Measurements from ENCODE around the gene KDM4C. TPM values are rescaled to one million over a fixed set of nuclear protein-coding genes. Genes with fewer than 3 reads are reported as not detected.

KDM4C gene
- total RNA-seq, 1 experiment from 2014 or later = 61.1 TPM

GRCh38 chr9:7144265-7145046 lies 386.7 kb downstream of the KDM4C start:
- no peak for DNase-seq
- no peak overlapping the region for H3K4me3 ChIP-seq (ENCODE audit: low read length)
- no peak overlapping the region for H3K9ac ChIP-seq (ENCODE audit: low read length)
- no peaks in the 10 kb centered on the region for H3K27me3 ChIP-seq (ENCODE audit: low read length)
- no peaks in the 10 kb centered on the region for H3K9me3 ChIP-seq (ENCODE audit: low read length)
- no peak overlapping the region for H3K27ac ChIP-seq (ENCODE audit: low read length)
- no peaks in the 10 kb centered on the region for H3K36me3 ChIP-seq (ENCODE audit: insufficient read depth, low read length)
- H2AFZ ChIP-seq (ENCODE audit: low read length) = no peak overlapping the region
- H3K79me2 ChIP-seq (ENCODE audit: low read length) = no peaks in the 10 kb centered on the region
- no peaks in the 10 kb centered on the region for H3K9me2 ChIP-seq (replicated peaks; ENCODE audit: insufficient read depth, low read length)
- H3K4me2 ChIP-seq (ENCODE audit: low read depth, low read length, poor library complexity, severe bottlenecking) = no peak overlapping the region
- H4K20me1 ChIP-seq (ENCODE audit: insufficient read depth, low read depth, low read length) = no peaks in the 10 kb centered on the region
- peaks cover 5% of the 10 kb centered on the region for H3K4me1 ChIP-seq (ENCODE audit: low read length)

- peaks cover 14% of the 10 kb centered on the region for H3K4me1 ChIP-seq (ENCODE audit: low read length)
- no peaks in the 10 kb centered on the region for H3K36me3 ChIP-seq (ENCODE audit: insufficient read depth, low read length)
- no peak for DNase-seq
- H3K27me3 ChIP-seq (ENCODE audit: low read length) = no peaks in the 10 kb centered on the region
- H3K9me3 ChIP-seq (ENCODE audit: low read length) = no peaks in the 10 kb centered on the region
- H4K20me1 ChIP-seq (ENCODE audit: insufficient read depth, low read depth, low read length) = no peaks in the 10 kb centered on the region
- no peak overlapping the region for H3K4me3 ChIP-seq (ENCODE audit: low read length)
- H3K9ac ChIP-seq (ENCODE audit: low read length) = no peak overlapping the region
- H3K4me2 ChIP-seq (ENCODE audit: low read depth, low read length, poor library complexity, severe bottlenecking) = no peak overlapping the region
- no peaks in the 10 kb centered on the region for H3K9me2 ChIP-seq (replicated peaks; ENCODE audit: insufficient read depth, low read length)
- no peaks in the 10 kb centered on the region for H3K79me2 ChIP-seq (ENCODE audit: low read length)
- no peak overlapping the region for H3K27ac ChIP-seq (ENCODE audit: low read length)
- H2AFZ ChIP-seq (ENCODE audit: low read length) = no peak overlapping the region
Measured at GRCh38 chr9:7145361-7146069, 387.7 kb downstream of the KDM4C start.

DNA sequence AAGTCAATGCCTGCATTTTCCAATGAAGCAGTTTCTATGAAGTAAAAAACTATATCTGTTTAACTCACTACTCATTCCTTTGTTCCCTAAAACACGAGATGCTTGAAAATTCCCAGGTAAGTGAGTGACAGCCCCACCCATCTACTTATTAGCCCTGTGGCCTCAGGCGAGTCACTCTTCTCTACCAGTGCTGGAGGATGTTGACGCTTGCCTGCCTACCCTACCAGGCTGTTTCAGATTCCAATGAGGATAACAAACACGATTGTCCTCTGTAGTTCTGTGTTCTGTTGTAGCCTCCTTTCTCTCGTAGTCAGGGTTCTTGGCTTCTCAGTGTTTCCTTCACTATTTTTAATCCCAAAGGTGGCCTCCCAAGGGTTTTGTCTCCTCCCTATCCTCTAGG lies 388.8 kb downstream of the KDM4C start:
- DNase-seq = no peak
- no peak overlapping the region for H3K27ac ChIP-seq (ENCODE audit: low read length)
- no peak overlapping the region for H3K4me2 ChIP-seq (ENCODE audit: low read depth, low read length, poor library complexity, severe bottlenecking)
- no peaks in the 10 kb centered on the region for H3K9me3 ChIP-seq (ENCODE audit: low read length)
- peaks cover 14% of the 10 kb centered on the region for H3K4me1 ChIP-seq (ENCODE audit: low read length)
- H3K27me3 ChIP-seq (ENCODE audit: low read length) = no peaks in the 10 kb centered on the region
- no peak overlapping the region for H2AFZ ChIP-seq (ENCODE audit: low read length)
- H3K36me3 ChIP-seq (ENCODE audit: insufficient read depth, low read length) = no peaks in the 10 kb centered on the region
- H3K9me2 ChIP-seq (replicated peaks; ENCODE audit: insufficient read depth, low read length) = no peaks in the 10 kb centered on the region
- no peaks in the 10 kb centered on the region for H3K79me2 ChIP-seq (ENCODE audit: low read length)
- no peak overlapping the region for H3K9ac ChIP-seq (ENCODE audit: low read length)
- no peaks in the 10 kb centered on the region for H4K20me1 ChIP-seq (ENCODE audit: insufficient read depth, low read depth, low read length)
- H3K4me3 ChIP-seq (ENCODE audit: low read length) = no peak overlapping the region

GRCh38 chr9:7147121-7148090 lies 389.6 kb downstream of the KDM4C start:
- Histone ChIP-seq H3K4me1 (ENCODE audit: low read length) (peaks cover 14% of the 10 kb centered on the region), H3K9me2 (replicated peaks; ENCODE audit: insufficient read depth, low read length) (no peaks in the 10 kb centered on the region), H3K79me2 (ENCODE audit: low read length) (no peaks in the 10 kb centered on the region), H3K27me3 (ENCODE audit: low read length) (no peaks in the 10 kb centered on the region), H4K20me1 (ENCODE audit: insufficient read depth, low read depth, low read length) (no peaks in the 10 kb centered on the region), H3K36me3 (ENCODE audit: insufficient read depth, low read length) (no peaks in the 10 kb centered on the region), H2AFZ (ENCODE audit: low read length) (no peak overlapping the region), H3K9me3 (ENCODE audit: low read length) (no peaks in the 10 kb centered on the region), H3K27ac (ENCODE audit: low read length) (no peak overlapping the region), H3K9ac (ENCODE audit: low read length) (no peak overlapping the region), H3K4me3 (ENCODE audit: low read length) (no peak overlapping the region), H3K4me2 (ENCODE audit: low read depth, low read length, poor library complexity, severe bottlenecking) (no peak overlapping the region)
- DNase-seq = no peak

DNA sequence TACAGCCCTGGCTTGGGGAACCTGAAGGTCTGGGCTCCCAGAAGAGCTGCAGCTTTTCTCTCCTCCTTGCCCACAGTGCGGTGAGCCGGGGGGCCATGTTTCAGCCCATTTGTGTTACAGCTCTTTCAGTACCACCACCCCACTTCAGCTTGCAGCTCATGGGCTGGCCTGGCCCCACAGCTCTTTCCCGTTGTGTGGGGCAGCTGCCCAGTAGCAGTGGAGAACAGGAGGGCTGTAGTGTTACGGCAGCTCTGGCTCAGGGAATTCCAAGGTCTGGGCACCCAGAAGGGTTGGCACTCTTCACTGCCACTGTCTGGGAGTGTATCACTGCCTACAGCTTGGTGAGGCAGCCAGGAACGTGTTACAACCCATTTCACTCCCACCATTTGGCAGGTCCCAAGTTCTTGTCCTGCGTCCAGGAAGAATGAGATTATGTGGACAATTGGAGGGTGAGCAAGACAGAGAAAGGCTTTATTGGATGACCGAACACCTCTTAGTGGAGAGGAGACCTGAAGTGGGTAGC lies 390.5 kb downstream of the KDM4C start:
- no peaks in the 10 kb centered on the region for H3K9me3 ChIP-seq (ENCODE audit: low read length)
- no peak overlapping the region for H2AFZ ChIP-seq (ENCODE audit: low read length)
- no peaks in the 10 kb centered on the region for H4K20me1 ChIP-seq (ENCODE audit: insufficient read depth, low read depth, low read length)
- no peaks in the 10 kb centered on the region for H3K27me3 ChIP-seq (ENCODE audit: low read length)
- no peak overlapping the region for H3K4me2 ChIP-seq (ENCODE audit: low read depth, low read length, poor library complexity, severe bottlenecking)
- peaks cover 14% of the 10 kb centered on the region for H3K4me1 ChIP-seq (ENCODE audit: low read length)
- no peaks in the 10 kb centered on the region for H3K9me2 ChIP-seq (replicated peaks; ENCODE audit: insufficient read depth, low read length)
- no peak overlapping the region for H3K4me3 ChIP-seq (ENCODE audit: low read length)
- H3K27ac ChIP-seq (ENCODE audit: low read length) = no peak overlapping the region
- no peaks in the 10 kb centered on the region for H3K79me2 ChIP-seq (ENCODE audit: low read length)
- H3K9ac ChIP-seq (ENCODE audit: low read length) = no peak overlapping the region
- no peaks in the 10 kb centered on the region for H3K36me3 ChIP-seq (ENCODE audit: insufficient read depth, low read length)
- DNase-seq = no peak

- no peak overlapping the region for H3K4me2 ChIP-seq (ENCODE audit: low read depth, low read length, poor library complexity, severe bottlenecking)
- no peak overlapping the region for H3K4me3 ChIP-seq (ENCODE audit: low read length)
- H3K9ac ChIP-seq (ENCODE audit: low read length) = no peak overlapping the region
- H3K27ac ChIP-seq (ENCODE audit: low read length) = no peak overlapping the region
- no peaks in the 10 kb centered on the region for H3K27me3 ChIP-seq (ENCODE audit: low read length)
- no peak for DNase-seq
- no peaks in the 10 kb centered on the region for H3K9me3 ChIP-seq (ENCODE audit: low read length)
- H3K4me1 ChIP-seq (ENCODE audit: low read length) = peaks cover 14% of the 10 kb centered on the region
- H3K79me2 ChIP-seq (ENCODE audit: low read length) = no peaks in the 10 kb centered on the region
- no peaks in the 10 kb centered on the region for H3K36me3 ChIP-seq (ENCODE audit: insufficient read depth, low read length)
- no peaks in the 10 kb centered on the region for H3K9me2 ChIP-seq (replicated peaks; ENCODE audit: insufficient read depth, low read length)
- no peak overlapping the region for H2AFZ ChIP-seq (ENCODE audit: low read length)
- no peaks in the 10 kb centered on the region for H4K20me1 ChIP-seq (ENCODE audit: insufficient read depth, low read depth, low read length)
Measured at GRCh38 chr9:7149258-7149657, 391.5 kb downstream of the KDM4C start.

- no peak for DNase-seq
- H3K9me2 ChIP-seq (replicated peaks; ENCODE audit: insufficient read depth, low read length) = no peaks in the 10 kb centered on the region
- H3K4me1 ChIP-seq (ENCODE audit: low read length) = peaks cover 14% of the 10 kb centered on the region
- H3K36me3 ChIP-seq (ENCODE audit: insufficient read depth, low read length) = no peaks in the 10 kb centered on the region
- H4K20me1 ChIP-seq (ENCODE audit: insufficient read depth, low read depth, low read length) = no peaks in the 10 kb centered on the region
- H2AFZ ChIP-seq (ENCODE audit: low read length) = no peak overlapping the region
- H3K4me2 ChIP-seq (ENCODE audit: low read depth, low read length, poor library complexity, severe bottlenecking) = no peak overlapping the region
- no peaks in the 10 kb centered on the region for H3K9me3 ChIP-seq (ENCODE audit: low read length)
- H3K4me3 ChIP-seq (ENCODE audit: low read length) = no peak overlapping the region
- H3K27me3 ChIP-seq (ENCODE audit: low read length) = no peaks in the 10 kb centered on the region
- no peaks in the 10 kb centered on the region for H3K79me2 ChIP-seq (ENCODE audit: low read length)
- H3K27ac ChIP-seq (ENCODE audit: low read length) = no peak overlapping the region
- H3K9ac ChIP-seq (ENCODE audit: low read length) = no peak overlapping the region
Measured at GRCh38 chr9:7150153-7150890, 392.5 kb downstream of the KDM4C start.

All from Karpas-422 (cell line).